HL-60/S4 treated with phorbol 12-myristate 13-acetate at 8.2 ng/mL for 4 days and 3 days (cell line): ENCODE results near the gene EHMT1.
"Not testable (repeated sequence)": the region's sequence is repeated elsewhere in the genome, so short reads cannot be mapped to it uniquely, and the experiment has no call there.

Experiments
- in situ Hi-C: fragments of 300-500 bp; cut with MboI; formaldehyde crosslinking; loops from 2 replicates; pipeline ENCODE4 v1.15.0; 2022; ENCODE audit warnings: low sequenced_read_pairs

The EHMT1 gene

DNA sequence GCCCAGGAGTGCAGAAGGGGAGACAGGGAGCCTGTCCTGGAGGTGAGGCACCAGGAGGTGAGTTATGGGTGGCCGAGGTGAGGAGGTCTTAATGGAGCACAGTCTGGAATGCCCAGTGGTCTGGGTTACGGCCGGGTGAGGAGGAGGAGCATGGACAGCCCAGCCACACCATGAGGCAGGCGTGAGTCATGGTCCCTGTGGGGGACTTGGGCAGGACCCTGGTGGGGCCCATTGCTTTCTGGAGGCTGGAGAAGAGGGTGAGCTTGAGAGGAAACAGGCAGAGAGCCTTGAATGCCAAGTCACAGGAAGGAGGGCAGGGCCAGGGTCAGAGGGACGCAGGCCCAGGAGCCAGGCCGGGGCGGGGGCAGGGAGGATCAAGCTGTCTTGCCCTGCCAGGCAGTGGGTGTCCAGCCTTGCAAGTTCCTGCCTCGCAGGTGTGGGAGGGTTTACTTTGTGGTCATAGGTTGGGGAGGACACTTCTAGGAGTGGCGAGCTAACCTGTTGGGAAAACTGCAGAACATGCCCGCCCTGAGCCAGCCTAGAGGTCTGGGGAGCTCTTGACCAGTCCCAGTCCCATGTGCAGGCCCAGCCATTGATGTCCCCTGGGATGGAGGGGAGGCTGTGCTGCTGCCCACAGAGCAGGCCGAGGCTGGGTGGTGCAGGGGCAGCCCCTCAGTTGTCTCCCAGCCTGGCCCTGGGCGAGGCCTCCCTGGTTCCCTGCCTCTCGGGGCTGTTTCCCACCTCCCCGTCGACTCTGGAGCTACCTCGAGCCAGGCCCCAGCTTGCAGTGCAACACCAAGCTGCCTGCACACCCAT lies 261.6 kb downstream of the EHMT1 start:
- in situ Hi-C loops = no loop called here

DNA sequence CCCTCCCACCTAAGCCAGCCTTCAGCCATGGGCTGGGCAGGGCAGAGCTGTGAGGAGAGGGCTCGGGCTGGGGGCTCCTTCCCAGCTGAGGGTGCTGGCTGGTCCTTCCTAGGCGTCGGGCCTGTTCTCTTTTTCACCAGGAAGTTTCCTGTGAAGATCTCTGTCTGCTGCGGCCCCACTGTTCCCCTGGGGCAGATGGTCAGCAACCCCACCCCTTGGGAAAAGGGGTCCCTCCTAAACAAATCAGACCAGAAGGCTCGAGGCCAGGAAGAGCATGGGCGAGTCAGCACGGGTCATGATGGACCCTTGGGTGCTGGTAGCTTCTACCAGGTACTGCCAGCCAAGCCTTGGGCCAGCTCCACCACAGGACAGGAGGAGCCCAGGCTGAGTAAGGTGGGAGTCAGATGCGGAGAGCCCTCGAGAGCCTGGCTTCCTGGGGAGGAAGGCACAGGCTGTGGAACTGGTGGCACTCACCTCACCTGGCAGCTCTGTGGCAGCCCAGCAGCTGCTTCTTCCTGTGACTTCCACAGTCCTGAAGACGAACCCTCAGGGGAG lies 262.2 kb downstream of the EHMT1 start:
- in situ Hi-C loops = no loop called here

DNA sequence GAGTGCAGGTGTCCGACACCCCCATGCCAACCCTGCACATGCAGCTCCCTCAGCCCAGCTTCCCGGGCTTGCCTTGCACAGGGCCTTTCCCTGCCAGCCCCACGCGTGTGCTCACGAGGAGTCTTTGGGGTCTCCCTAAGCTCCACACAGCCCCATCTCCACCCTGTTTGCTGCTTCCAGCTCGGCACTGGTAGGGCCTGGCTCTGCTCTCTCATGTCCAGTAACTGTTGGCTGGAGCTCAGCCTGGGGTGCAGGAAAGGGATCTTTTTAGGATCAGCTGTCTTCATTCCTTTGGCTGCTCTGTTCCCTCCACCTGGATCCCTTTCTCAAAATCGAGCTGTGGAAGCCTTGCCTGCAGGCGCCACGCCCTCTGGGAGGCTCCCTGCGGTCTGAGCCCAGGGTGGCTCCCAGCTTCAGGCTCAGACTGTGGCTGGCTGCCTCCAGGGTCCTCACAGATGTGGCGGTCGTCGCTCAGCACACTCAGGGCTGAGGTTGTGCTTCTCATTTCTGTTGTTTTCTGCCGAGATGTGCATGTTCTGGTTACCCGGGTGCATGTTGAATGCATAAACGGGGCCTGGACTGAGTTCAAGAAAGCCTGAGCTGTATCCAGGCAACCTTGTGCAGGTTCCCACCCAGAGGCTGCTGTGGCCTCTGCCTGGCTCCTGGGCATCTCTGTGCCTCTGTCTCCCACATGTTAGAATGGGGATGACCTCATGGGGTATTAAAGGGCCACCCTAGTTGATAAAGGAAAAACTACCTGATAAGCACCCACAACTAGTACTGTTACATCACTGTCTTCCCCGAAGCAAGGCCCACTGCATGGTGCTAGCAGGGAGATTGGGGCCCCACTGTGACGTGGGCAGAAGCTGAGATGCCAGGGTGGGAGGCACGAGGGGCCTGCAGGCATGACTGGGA lies 263.0 kb downstream of the EHMT1 start:
- in situ Hi-C loops = no loop called here

DNA sequence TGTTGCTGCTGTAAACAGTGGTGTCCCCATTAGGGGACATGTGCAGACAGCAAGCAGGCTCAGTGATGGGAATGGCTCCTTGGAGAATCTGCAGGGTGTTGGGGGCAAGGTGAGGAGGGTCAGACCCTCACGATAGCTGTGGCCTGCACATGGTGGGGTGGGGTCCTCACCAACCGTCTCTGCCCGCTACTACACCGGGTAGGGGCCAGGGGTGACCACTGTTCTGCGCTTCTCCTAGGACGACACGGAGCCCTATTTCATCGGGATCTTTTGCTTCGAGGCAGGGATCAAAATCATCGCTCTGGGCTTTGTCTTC lies 263.7 kb downstream of the EHMT1 start:
- in situ Hi-C loops = no loop called here

DNA sequence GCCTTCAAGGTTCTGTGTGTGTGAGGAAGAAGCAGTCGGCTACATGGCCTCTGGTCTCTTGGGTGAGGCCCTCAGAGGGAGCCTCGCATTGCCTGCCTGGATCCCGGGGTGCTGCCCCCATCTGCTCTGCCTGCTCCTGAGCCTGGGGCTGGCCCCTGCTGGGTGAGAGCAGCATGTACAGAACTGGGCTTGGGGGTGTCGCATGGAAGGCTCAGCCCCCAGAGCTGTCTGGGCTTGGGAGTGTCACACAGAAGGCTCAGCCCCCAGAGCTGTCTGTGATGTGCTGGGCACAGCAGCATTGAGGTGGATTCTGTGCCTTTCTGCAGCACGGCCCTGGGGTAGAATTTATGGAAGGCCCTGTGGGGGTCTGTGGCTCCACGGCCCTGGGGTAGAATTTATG lies 265.2 kb downstream of the EHMT1 start:
- in situ Hi-C loops = not testable (repeated sequence)

DNA sequence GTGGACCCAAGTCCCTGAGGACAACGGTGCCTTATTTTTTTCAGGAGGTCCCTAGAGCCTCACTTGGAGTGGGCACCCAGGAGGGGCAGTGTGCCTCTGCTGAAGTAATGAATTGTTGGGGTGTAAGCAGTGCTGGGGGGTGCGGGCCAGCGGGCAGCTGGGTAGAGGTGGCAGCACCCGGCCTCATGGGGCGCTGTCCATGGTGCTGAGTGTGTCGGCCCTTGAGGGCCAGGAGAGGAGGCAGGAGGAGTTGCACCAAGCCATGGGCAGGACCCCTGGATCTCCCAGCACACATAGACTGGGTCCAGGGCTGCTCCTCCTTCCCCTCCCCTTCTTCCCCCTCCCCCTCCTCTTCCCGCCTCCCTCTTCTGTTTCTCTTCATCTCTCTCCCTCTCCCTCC lies 265.7 kb downstream of the EHMT1 start:
- in situ Hi-C loops = not testable (repeated sequence)

DNA sequence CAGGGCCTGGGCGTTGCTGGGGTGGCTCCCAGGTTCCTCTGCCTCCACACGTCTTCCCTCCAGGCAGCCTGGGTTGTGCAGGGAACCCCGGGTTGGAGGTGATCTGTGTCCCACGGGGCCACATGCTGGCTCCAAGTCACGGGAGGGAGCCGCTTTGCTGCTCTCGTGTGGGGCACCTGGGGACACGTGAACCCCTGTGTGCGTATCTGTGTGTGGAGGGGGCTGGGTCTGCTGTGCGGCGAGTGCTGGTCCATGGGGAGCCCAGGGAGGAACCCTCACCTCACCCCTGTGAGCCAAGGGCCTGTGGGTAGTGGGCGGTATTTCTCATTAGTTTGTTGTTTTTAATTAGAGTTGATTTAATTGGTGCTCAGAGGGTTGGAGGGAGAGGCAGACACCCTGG lies 266.3 kb downstream of the EHMT1 start:
- in situ Hi-C loops = not testable (repeated sequence)
